ENCODE data around the gene BTNL9.
"Not testable (repeated sequence)": the region's sequence is repeated elsewhere in the genome, so short reads cannot be mapped to it uniquely, and the experiment has no call there.

The BTNL9 gene

DNA sequence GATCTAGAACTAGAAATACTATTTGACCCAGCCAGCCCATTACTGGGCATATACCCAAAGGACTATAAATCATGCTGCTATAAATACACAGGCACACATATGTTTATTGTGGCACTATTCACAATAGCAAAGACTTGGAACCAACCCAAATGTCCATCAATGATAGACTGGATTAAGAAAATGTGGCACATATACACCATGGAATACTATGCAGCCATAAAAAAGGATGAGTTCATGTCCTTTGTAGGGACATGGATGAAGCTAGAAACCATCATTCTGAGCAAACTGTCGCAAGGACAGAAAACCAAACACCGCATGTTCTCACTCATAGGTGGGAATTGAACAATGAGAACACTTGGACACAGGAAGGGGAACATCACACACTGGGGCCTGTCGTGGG is 55.1 kb downstream of the BTNL9 start:
- not testable (repeated sequence) for H3K4ac ChIP-seq (ENCODE audit: low read depth in 1 of 2, low read length in 2 of 2); H4K91ac ChIP-seq (ENCODE audit: low read length); H3K4me2 ChIP-seq (ENCODE audit: low read length, poor library complexity, severe bottlenecking); DNase-seq; H3K36me3 ChIP-seq (ENCODE audit: control insufficient read depth in 1 of 2, insufficient read depth in 2 of 2, low read depth in 1 of 2, low read length in 2 of 2); H4K8ac ChIP-seq (ENCODE audit: low read length); H3K14ac ChIP-seq (ENCODE audit: low read length in 2 of 2); H3K18ac ChIP-seq (ENCODE audit: low read depth in 1 of 2, low read length in 2 of 2); H3K4me1 ChIP-seq (ENCODE audit: control insufficient read depth, insufficient read depth, low read depth, low read length); H2BK15ac ChIP-seq (ENCODE audit: low read depth, poor library complexity, severe bottlenecking); H3K9me3 ChIP-seq (ENCODE audit: control insufficient read depth, low read length); H3K27ac ChIP-seq (ENCODE audit: low read length, poor library complexity, severe bottlenecking); H3K9ac ChIP-seq (ENCODE audit: low read length); H2AK5ac ChIP-seq (ENCODE audit: low read length, severe bottlenecking); H2AFZ ChIP-seq (ENCODE audit: low read depth, low read length); H2BK12ac ChIP-seq (ENCODE audit: low read length in 2 of 2); H3K79me1 ChIP-seq (replicated peaks; ENCODE audit: low read length, poor library complexity, severe bottlenecking); H3K4me3 ChIP-seq (ENCODE audit: insufficient read depth in 1 of 2, low read depth in 1 of 2, low read length in 2 of 2); H2BK5ac ChIP-seq (ENCODE audit: low read depth, low read length, poor library complexity, severe bottlenecking); H3K23ac ChIP-seq (ENCODE audit: low read length in 2 of 2); H2BK120ac ChIP-seq (ENCODE audit: low read depth, low read length)
- H3K27me3 ChIP-seq (ENCODE audit: control insufficient read depth in 1 of 2, insufficient read depth in 1 of 2, low read length in 2 of 2): peaks cover 13 to 14% of the 10 kb centered on the region in 2 experiments
- WGBS: no CpG with 5 or more reads among the region's 3 CpGs

DNA sequence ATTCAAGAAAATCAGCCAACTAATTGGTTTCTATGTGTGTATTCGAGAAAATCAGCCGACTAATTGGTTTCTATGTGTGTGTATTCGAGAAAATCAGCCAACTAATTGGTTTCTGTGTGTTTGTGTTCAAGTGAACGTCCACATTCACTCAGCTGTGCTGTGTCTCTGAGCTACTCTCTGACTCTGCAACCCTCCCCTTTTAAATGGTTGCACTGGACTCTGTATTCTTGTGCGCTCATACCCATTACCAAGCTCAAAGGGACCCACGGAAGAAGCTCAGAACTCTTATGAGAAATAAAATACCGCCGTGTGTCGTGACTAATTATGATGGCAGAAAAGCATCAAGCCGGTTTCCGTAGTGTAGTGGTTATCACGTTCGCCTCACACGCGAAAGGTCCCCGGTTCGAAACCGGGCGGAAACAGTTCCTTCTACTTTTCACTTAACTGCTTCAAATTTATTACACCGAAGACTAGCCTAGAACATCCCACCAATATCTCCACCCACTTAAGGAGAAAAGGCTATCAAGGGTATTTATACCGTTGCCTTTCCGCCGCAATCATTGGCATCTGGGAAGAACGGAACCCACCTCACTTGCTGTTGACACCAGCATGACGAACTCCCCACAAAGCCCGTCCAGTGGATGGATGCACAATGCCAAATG is 56.8 kb downstream of the BTNL9 start:
- no CpG with 5 or more reads among the region's 26 CpGs for WGBS
- not testable (repeated sequence) for H2AK5ac ChIP-seq (ENCODE audit: low read length, severe bottlenecking); H3K4me3 ChIP-seq (ENCODE audit: insufficient read depth in 1 of 2, low read depth in 1 of 2, low read length in 2 of 2); H3K4ac ChIP-seq (ENCODE audit: low read depth in 1 of 2, low read length in 2 of 2); H3K36me3 ChIP-seq (ENCODE audit: control insufficient read depth in 1 of 2, insufficient read depth in 2 of 2, low read depth in 1 of 2, low read length in 2 of 2); H3K4me2 ChIP-seq (ENCODE audit: low read length, poor library complexity, severe bottlenecking); H3K79me1 ChIP-seq (replicated peaks; ENCODE audit: low read length, poor library complexity, severe bottlenecking); DNase-seq; H3K18ac ChIP-seq (ENCODE audit: low read depth in 1 of 2, low read length in 2 of 2); H4K8ac ChIP-seq (ENCODE audit: low read length); H3K4me1 ChIP-seq (ENCODE audit: control insufficient read depth, insufficient read depth, low read depth, low read length); H3K27ac ChIP-seq (ENCODE audit: low read length, poor library complexity, severe bottlenecking); H3K14ac ChIP-seq (ENCODE audit: low read length in 2 of 2); H2AFZ ChIP-seq (ENCODE audit: low read depth, low read length); H3K23ac ChIP-seq (ENCODE audit: low read length in 2 of 2); H4K91ac ChIP-seq (ENCODE audit: low read length); H2BK15ac ChIP-seq (ENCODE audit: low read depth, poor library complexity, severe bottlenecking); H3K9ac ChIP-seq (ENCODE audit: low read length); H2BK5ac ChIP-seq (ENCODE audit: low read depth, low read length, poor library complexity, severe bottlenecking); H2BK12ac ChIP-seq (ENCODE audit: low read length in 2 of 2); H3K9me3 ChIP-seq (ENCODE audit: control insufficient read depth, low read length); H2BK120ac ChIP-seq (ENCODE audit: low read depth, low read length)
- peaks cover 13 to 18% of the 10 kb centered on the region in 2 experiments for H3K27me3 ChIP-seq (ENCODE audit: control insufficient read depth in 1 of 2, insufficient read depth in 1 of 2, low read length in 2 of 2)

DNA sequence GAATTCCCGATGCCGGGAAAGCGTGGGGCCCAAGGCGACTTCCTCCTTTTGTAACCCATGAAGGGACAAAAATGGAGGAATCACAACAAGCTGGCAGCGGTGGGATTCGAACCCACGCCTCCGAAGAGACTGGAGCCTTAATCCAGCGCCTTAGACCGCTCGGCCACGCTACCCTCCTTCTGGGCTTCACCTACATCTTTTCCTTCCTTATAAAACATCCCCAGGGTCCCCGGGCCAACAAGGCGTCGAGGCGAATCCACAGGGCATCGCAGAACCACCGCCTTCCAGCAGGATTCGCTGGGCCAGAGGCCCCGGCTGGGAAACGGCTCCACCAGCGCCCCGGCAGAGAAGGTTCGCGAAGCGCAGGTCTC is 57.3 kb downstream of the BTNL9 start:
- not testable (repeated sequence) for H3K36me3 ChIP-seq (ENCODE audit: control insufficient read depth in 1 of 2, insufficient read depth in 2 of 2, low read depth in 1 of 2, low read length in 2 of 2); DNase-seq; H3K79me1 ChIP-seq (replicated peaks; ENCODE audit: low read length, poor library complexity, severe bottlenecking); H3K9me3 ChIP-seq (ENCODE audit: control insufficient read depth, low read length); H2AFZ ChIP-seq (ENCODE audit: low read depth, low read length); H2BK15ac ChIP-seq (ENCODE audit: low read depth, poor library complexity, severe bottlenecking); H2AK5ac ChIP-seq (ENCODE audit: low read length, severe bottlenecking); H3K4me2 ChIP-seq (ENCODE audit: low read length, poor library complexity, severe bottlenecking); H2BK5ac ChIP-seq (ENCODE audit: low read depth, low read length, poor library complexity, severe bottlenecking); H3K9ac ChIP-seq (ENCODE audit: low read length); H2BK120ac ChIP-seq (ENCODE audit: low read depth, low read length); H4K8ac ChIP-seq (ENCODE audit: low read length); H3K14ac ChIP-seq (ENCODE audit: low read length in 2 of 2); H4K91ac ChIP-seq (ENCODE audit: low read length); H3K4me3 ChIP-seq (ENCODE audit: insufficient read depth in 1 of 2, low read depth in 1 of 2, low read length in 2 of 2); H3K4ac ChIP-seq (ENCODE audit: low read depth in 1 of 2, low read length in 2 of 2); H3K4me1 ChIP-seq (ENCODE audit: control insufficient read depth, insufficient read depth, low read depth, low read length); H2BK12ac ChIP-seq (ENCODE audit: low read length in 2 of 2); H3K27ac ChIP-seq (ENCODE audit: low read length, poor library complexity, severe bottlenecking); H3K18ac ChIP-seq (ENCODE audit: low read depth in 1 of 2, low read length in 2 of 2); H3K23ac ChIP-seq (ENCODE audit: low read length in 2 of 2)
- peaks cover 13 to 18% of the 10 kb centered on the region in 2 experiments for H3K27me3 ChIP-seq (ENCODE audit: control insufficient read depth in 1 of 2, insufficient read depth in 1 of 2, low read length in 2 of 2)
- WGBS: no CpG with 5 or more reads among the region's 26 CpGs

DNA sequence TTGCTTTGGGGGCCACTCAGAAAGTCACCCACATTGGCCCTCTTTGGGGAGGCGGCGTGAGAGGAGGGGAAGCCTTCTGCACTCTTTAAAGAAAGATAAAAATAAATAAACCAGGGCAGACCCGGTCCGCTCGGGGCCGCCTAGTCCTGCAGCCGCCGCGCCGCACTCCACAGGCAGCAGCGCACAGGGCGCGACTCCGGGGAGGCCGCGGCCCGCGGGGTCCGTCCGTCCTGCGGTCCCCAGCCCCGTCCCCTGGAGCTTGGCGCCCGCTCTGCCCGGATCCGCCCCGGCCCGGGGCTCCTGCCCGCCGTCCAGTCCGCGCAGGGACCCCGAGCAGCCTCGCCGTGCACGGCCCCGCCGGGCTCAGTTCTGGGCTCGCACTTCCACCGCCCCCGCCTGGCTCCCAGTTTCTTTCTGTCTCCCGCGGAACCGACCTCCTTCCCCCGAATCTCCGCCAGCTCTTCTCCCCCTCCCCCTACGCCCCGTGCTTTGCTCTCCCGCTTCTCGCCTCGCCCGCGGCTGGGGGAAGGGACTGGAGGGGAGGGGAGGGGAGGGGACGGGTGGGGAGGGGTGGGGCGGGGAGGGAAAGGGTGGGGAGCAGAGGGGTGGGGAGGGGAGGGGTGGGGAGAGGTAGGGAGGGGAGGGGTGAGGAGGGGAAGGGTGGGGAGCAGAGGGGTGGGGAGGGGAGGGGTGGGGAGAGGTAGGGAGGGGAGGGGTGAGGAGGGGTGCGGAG is 57.9 kb downstream of the BTNL9 start:
- not testable (repeated sequence) for H3K14ac ChIP-seq (ENCODE audit: low read length in 2 of 2); H4K91ac ChIP-seq (ENCODE audit: low read length); H3K79me1 ChIP-seq (replicated peaks; ENCODE audit: low read length, poor library complexity, severe bottlenecking); H2BK120ac ChIP-seq (ENCODE audit: low read depth, low read length); H3K27ac ChIP-seq (ENCODE audit: low read length, poor library complexity, severe bottlenecking); H3K18ac ChIP-seq (ENCODE audit: low read depth in 1 of 2, low read length in 2 of 2); H3K4me1 ChIP-seq (ENCODE audit: control insufficient read depth, insufficient read depth, low read depth, low read length); H3K9me3 ChIP-seq (ENCODE audit: control insufficient read depth, low read length); H2AK5ac ChIP-seq (ENCODE audit: low read length, severe bottlenecking); H3K9ac ChIP-seq (ENCODE audit: low read length); H2BK15ac ChIP-seq (ENCODE audit: low read depth, poor library complexity, severe bottlenecking); H3K4ac ChIP-seq (ENCODE audit: low read depth in 1 of 2, low read length in 2 of 2); H2BK5ac ChIP-seq (ENCODE audit: low read depth, low read length, poor library complexity, severe bottlenecking); H3K23ac ChIP-seq (ENCODE audit: low read length in 2 of 2); H3K36me3 ChIP-seq (ENCODE audit: control insufficient read depth in 1 of 2, insufficient read depth in 2 of 2, low read depth in 1 of 2, low read length in 2 of 2); H2AFZ ChIP-seq (ENCODE audit: low read depth, low read length); H4K8ac ChIP-seq (ENCODE audit: low read length); DNase-seq; H3K4me2 ChIP-seq (ENCODE audit: low read length, poor library complexity, severe bottlenecking); H3K4me3 ChIP-seq (ENCODE audit: insufficient read depth in 1 of 2, low read depth in 1 of 2, low read length in 2 of 2); H2BK12ac ChIP-seq (ENCODE audit: low read length in 2 of 2)
- WGBS: no CpG with 5 or more reads among the region's 56 CpGs
- peaks cover 13 to 18% of the 10 kb centered on the region in 2 experiments for H3K27me3 ChIP-seq (ENCODE audit: control insufficient read depth in 1 of 2, insufficient read depth in 1 of 2, low read length in 2 of 2)
